HG02938 (cell line): ENCODE measurements around the gene SLFNL1.

ENCODE experiments used
- ATAC-seq: cut with Tn5 transposase; IDR thresholded peaks from one replicate; pipeline ENCODE4 v1.9.1; 2021; ENCODE audit warnings: mild to moderate bottlenecking, moderate library complexity; ENCODE audit not compliant: unreplicated experiment

SLFNL1 gene

DNA sequence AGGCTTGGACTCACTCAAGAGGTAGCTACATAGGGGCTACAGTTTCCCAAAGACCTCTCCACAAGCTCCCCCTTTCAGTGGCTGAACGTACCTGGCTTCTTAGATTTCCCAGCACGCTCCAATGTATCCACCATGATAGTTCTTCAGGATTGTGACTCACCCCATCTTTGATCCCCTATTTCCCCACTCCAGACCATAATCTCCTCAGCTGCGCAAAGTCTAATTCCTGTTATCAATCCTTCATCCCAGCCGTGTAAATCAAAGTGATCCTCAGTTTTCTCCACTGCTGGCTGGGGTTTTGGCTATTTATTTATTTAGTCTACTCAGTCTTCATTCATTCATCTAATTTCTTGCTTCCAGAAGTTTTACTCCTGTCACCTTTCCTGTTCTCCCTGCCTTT is 55.1 kb downstream of the SLFNL1 start:
- ATAC-seq: no peak
